GM19324 (cell line): ENCODE results near the gene ADAMTS15.

Source experiments
- ATAC-seq: cut with Tn5 transposase; IDR thresholded peaks from one replicate; pipeline ENCODE4 v1.9.1; 2021; ENCODE audit warnings: mild to moderate bottlenecking, moderate library complexity; ENCODE audit not compliant: unreplicated experiment, low FRiP score

Gene ADAMTS15

GRCh38 chr11:130448416-130449309, at the start of gene ADAMTS15:
ADAMTS15 (plus strand) TSS chr11:130448645; CDS start chr11:130448974, 329 bp downstream.
- ATAC-seq, result no peak

GRCh38 chr11:130399196-130399595, 49.2 kb upstream of the ADAMTS15 start:
- no peak for ATAC-seq

- no peak for ATAC-seq
These were observed 47.5 kb upstream of the ADAMTS15 start for GRCh38 chr11:130400781-130401483.

GRCh38 chr11:130402570-130402969, 45.9 kb upstream of the ADAMTS15 start:
- ATAC-seq, result no peak

GRCh38 chr11:130403271-130403804, 45.1 kb upstream of the ADAMTS15 start:
- ATAC-seq, result no peak

GRCh38 chr11:130403967-130404366, 44.5 kb upstream of the ADAMTS15 start:
- no peak for ATAC-seq

- ATAC-seq, result no peak
These were observed 43.7 kb upstream of the ADAMTS15 start for GRCh38 chr11:130404727-130405126.

- ATAC-seq, result no peak
These were observed 43.0 kb upstream of the ADAMTS15 start for GRCh38 chr11:130405428-130405827.

GRCh38 chr11:130407978-130408377, 40.5 kb upstream of the ADAMTS15 start:
- no peak for ATAC-seq

- no peak for ATAC-seq
These were observed 40.0 kb upstream of the ADAMTS15 start for GRCh38 chr11:130408401-130408890.

GRCh38 chr11:130408901-130409300, 39.5 kb upstream of the ADAMTS15 start:
- no peak for ATAC-seq

- ATAC-seq, result no peak
These were observed 38.7 kb upstream of the ADAMTS15 start for GRCh38 chr11:130409594-130410388.

GRCh38 chr11:130411223-130411622, 37.2 kb upstream of the ADAMTS15 start:
- no peak for ATAC-seq

- no peak for ATAC-seq
These were observed 34.9 kb upstream of the ADAMTS15 start for GRCh38 chr11:130413405-130414106.

GRCh38 chr11:130414107-130415080, 34.1 kb upstream of the ADAMTS15 start:
- no peak for ATAC-seq

GRCh38 chr11:130415731-130416529, 32.5 kb upstream of the ADAMTS15 start:
- ATAC-seq, result no peak

GRCh38 chr11:130416530-130416882, 31.9 kb upstream of the ADAMTS15 start:
- ATAC-seq, result no peak

GRCh38 chr11:130416906-130417305, 31.5 kb upstream of the ADAMTS15 start:
- ATAC-seq, result no peak
